GM10847 (cell line): ENCODE measurements around the gene LGI4.

Experiments used
- POLR2A ChIP-seq: IDR thresholded peaks from 2 replicates; pipeline ENCODE4 v1.6.1; 2011; ENCODE audit not compliant: insufficient read length; ENCODE audit errors: extremely low read depth

The LGI4 gene

DNA sequence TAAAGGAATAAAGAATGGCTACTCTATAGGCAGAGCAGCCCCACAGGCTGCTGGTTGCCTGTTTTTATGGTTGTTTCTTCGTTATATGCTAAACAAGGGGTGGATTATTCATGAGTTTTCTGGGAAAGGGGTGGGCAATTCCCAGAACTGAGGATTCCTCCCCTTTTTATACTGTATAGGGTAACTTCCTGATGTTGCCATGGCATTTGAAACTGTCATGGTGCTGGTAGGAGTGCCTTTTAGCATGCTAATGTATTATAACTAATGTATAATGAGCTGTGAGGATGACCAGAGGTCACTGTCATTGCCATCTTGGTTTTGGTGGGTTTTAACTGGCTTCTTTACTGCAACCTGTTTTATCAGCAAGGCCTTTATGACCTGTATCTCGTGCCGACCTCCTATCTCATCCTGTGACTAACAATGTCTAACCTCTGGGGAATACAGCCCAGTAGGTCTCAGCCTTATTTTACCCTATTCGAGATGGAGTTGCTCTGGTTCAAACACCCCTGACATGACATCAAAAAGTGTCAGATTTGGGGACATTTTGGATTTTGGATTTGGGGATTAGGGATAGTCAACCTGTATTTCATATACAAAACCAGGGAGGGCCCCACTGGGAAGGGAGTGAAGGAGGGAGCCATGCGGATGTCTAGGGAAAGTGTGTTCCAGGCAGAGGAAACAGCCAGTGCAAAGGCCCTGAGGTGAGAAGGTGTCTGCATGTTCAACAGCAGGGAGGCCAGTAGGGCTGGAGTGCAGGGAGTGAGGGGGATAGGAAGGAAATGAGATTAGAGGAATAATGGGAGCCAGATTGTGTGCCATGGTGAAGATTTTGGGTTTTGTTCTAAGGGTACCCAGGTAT, 30.6 kb upstream of the LGI4 start:
- TF ChIP-seq POLR2A = no peak

DNA sequence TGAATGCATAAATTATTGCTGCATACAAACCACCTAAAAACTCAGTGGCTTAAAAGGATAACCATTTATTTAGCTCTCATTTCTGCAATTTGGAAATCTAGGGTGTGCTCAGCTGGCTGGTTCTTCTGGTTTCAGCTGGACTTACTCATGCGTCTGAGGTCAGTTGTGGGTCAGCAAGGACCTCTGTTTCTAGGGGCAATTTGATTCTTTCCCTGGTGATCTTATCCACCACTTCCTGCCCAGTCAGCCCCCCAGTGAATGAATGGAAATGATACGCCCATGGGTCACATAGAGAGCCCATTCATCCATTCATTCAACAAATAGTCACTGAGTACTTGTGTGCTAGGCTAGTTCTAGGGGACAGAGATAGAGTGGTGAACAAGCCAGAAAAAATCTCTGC, 29.6 kb upstream of the LGI4 start:
- no peak for TF ChIP-seq POLR2A

DNA sequence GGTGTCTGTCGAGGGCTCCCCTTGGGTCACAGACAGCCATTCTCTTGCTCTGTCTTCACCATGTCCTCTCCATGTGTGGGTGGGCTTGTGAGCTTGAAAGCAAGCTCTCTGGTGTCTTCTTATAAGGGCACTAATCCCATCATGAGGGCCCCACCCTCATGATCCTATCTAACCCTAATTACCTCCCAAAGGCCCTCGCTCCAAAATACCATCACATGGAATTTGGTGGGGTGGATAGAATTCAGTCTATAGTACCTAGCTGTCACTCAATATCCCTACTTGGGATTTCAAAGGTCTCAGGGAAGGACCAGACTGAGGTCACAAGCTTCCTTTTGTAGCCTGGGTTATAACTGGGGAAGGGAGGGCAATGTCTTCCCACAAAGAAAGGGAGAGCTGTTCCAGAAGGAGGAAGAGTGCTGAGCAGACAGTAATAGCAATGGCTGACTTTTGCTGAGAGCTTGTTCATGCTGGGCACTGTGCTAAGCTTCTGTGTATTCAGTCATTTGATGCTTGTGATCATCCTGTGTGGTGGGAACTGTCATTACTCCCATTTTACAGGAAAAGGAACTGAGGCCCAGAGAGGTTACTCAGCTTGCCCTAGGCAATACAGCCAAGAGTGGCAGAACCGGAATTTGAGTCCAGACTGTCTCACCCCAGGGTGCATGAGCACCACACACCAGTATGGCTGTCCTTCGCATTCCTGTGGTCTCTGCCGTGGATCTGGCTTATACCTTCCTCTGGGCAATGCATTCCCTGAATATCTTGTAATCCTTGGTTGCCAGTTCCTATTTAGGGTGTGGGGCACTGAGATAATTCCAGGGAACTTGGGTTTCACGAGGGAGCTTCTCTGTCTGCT, 27.8 kb upstream of the LGI4 start:
- TF ChIP-seq POLR2A = no peak

DNA sequence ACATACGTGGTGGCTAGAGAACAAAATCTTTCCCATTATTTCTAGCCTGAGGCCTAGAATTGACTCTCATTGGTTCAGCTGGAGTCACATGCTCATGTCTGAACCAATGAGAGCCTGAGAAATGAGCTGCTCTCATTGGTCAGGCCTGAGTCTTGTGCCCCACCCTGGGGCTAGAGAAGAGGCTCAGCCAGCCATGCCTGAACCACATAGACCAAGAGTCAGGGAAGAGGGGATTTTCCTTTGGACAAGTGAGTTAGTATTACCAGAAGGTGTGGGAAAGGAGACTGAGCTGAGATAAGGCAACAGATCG, 26.5 kb upstream of the LGI4 start:
- no peak for TF ChIP-seq POLR2A

DNA sequence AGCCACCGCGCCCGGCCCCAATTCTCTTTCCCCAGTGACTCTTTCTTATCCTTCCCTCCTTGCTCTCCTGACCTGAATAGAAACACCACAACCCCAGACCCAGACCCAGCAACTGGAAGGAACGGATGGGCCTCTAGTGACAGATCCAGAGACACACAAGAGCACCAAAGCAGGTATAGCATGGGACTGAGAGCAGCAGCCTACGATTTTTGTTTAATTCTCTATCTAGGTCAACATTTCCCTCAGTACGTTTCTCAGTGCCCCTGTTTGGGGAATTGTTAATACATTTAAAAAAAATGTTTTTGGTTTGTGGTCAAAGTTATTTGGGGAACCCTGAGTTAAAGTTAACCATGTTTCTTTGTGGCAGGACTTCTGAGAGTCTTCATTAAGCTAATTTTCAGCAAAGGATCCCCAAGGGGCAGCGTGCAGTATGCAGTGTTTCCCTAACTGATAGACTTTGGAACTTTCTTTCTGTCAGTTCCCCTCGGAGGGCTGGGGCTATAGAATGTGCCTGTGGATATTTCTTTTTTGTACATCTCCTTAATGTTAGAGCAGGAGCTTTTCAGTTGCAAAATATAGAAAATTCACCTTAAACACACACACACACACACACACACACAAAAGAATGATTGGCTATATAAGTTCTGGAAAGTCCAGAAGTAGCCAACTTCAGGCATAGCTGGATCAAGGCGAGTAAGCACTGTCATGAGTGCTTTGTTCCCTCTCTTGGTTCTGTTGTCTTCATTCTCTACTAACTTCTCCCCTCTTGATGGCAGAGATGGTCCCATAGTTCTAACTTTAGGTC, 26.0 kb upstream of the LGI4 start:
- no peak for TF ChIP-seq POLR2A

DNA sequence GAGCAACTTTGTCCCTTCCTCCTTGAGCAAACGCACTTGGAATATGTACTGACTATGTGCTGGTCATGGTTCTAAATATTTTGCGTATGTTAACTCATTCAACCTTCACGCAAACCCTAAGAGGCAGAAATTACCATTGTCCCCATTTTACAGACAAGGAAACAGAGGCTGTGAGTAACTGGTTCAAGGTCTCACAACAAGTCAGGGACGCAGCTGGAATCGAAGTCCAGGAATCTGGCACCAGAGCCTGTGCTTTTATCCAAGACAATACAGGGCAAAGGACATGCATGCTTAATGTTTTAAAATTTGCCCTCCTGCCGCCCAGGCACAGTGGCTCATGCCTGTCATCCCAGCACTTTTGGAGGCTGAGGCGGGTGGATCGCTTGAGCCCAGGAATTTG, 24.7 kb upstream of the LGI4 start:
- no peak for TF ChIP-seq POLR2A

DNA sequence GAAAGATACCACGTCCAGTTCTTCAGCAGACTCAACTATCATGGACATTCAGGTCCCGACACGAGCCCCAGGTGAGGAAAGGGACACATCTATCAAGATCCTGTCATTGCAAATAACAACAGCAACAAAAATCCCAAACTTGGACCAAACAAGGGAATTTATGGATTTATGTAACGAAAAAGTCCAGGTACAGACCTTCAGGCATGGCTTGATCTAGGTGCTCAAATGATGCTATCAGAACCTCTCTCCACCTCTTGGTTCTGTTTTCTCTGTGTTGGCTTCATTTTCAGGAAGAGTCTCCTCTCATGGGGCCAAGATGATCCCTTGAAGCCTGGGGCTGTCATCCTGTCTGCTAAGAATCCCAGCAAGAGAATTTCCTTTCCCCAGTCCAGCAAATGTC, 22.6 kb upstream of the LGI4 start:
- no peak for TF ChIP-seq POLR2A

DNA sequence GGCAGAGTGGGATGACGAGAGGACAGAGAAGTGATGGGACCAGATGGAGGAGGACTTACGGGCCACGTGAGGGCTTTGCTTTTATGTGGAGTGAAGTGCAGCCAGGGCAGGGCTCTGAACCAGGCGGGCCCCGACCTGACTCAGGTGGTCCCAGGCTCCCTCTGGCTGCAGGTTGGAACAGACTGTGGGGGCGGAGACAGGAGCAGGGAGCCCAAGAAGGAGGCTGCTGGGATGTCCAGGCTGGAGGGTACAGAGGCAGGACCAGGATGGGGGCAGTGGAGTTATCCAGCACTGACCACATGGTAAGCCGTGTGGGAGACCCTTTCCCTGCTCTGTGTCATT, 21.8 kb upstream of the LGI4 start:
- no peak for TF ChIP-seq POLR2A

DNA sequence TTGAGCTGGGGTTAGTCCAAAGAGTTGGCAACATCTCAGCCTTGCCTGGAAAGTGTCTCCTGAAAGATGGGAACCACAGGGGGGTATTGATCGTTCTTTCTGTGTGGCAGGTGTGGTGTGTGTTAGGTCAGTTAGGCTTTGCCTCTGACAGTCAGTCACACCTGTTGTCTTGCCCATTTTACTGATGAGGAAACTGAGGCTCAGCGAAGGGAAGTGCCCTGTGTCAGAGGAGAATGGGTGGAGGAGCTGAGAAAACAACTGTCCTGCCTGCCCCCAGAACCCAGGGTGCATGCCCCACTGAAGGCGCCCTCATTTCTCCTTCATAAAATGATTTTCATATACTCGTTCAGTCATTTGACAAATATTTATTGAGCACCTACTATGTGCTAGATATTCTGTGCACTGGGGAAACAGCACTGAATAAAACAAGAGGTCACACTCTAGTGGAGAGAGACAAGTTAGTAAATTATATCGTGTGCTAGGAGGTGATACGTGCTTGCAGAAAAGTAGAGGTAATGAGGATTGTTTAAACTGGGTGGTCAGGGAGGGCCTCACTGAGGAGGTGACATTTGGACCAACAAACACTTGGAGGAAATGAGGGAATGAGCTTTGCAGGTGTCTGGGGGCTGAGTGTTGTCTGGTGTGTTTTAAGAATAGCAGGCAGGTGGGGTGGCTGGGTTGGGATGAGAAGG, 21.3 kb upstream of the LGI4 start:
- TF ChIP-seq POLR2A = no peak

DNA sequence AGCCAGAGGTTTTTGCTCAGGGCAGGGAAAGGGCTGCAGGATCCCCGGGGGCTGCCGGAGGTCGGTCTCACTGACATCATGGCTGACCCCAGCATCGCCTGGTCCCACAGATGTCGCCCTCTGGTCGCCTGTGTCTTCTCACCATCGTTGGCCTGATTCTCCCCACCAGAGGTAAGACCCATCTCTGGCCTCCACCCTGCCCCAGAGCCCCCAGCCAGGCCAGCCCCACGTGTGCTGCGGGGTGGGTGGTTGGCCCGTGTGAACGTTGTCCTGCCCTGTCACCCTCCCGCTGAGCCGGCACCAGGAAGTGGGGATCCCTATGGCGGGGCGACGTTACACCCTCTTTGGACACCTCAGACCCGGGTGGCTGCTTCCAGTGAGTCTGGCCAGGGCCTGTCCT, 20.6 kb upstream of the LGI4 start:
- no peak for TF ChIP-seq POLR2A

DNA sequence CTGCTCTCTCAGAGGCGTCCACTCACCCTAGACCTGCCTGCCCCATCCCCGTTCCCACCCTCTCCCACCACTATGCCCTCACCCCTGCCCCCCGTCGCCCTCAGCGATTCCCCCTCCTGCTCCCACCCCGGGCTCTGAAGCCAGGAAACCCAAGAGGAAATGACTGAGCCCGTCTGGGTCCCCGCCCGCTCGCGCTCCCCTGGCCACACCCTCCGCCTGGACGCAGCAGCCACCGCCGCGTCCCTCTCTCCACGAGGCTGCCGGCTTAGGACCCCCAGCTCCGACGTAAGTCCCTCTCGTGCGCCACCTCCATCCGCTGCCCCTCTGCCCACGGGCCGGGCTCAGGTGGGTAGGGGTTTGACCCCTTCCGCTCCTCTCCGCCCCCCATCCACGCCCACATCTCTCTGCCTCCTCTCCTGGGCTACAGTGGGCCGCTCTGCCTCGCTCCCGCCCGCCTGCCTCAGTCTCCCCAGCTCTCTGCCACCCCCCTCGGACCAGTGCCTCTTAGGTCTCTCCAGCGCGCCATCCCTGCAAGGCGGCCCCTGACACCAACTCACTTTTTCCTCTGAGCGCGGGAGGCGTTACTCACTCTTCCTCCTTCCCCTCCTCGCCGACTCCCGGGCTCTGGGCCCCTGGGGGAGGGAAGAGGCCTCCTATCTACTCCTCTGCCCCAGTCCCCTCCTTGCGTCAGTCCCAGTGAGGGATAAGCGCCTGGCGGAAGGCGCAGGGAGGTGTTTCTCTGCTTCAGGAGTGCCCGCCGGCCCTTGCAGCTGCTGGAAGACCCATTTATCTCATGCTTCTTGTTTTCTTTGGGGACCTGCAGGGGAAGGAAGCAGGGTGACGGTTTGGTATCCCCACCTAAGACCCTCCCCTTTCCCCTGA, 19.9 kb upstream of the LGI4 start, which contains the start of gene FXYD5:
TSS of gene FXYD5 (plus strand) at position 211 of the 882 bp plus-strand sequence. CDS start 816 bp downstream, outside the sequence.
- no peak for TF ChIP-seq POLR2A

DNA sequence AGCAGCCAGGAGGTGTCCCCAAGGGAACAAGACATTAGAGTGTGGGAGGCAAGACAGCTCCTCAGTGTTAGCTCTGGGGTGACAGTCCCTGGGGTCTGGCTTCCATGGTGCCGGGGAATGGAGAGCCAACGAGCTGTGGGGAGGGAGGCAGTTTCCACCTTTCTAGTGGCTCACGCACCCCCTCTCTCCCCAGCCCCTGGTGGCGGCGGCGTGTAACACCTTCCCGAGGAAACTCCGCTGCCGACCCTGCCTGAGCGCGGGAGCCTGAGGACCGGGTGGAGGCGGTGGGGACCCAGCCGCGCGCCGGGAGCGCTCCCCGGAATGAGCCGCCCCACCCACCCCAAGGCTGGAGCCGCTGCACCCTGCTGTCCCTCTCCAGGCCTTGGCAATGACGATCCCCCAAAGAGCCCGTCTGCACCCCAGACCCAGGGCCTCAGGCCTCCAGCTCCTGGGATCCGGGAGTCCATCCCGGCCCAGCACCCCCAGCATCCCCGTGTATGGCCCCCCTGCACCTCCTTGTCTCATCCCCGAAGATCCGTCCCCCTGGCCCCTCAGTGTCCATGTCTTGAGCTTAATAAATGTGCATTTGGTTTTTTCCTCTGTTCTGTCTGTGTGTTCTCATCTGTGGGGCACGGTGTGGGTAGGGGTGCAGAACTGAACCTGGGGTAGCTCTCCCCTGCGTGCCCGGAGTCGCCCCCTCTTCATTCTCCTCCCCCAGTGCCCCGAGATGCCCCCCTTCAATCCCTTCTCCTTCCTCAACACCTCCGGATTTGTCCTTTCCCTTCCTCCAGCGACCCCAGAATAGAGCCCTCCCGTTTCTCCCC, 19.1 kb upstream of the LGI4 start:
- no peak for TF ChIP-seq POLR2A
